Stomach (tissue), 9 donors: Measurements from ENCODE around the gene ATG13. TPM values are rescaled to one million over a fixed set of nuclear protein-coding genes. Genes with fewer than 3 reads are reported as not detected.
"Not testable (repeated sequence)": the region's sequence is repeated elsewhere in the genome, so short reads cannot be mapped to it uniquely, and the experiment has no call there.

Experiments used
- DNase-seq, 2 donors: peaks; one replicate each; pipeline versions ENCODE4 v3.0.0 to v3.0.0-alpha.2; 2013 to 2019
- H3K27ac ChIP-seq, 5 donors: fragments of 200-600 bp in 4 of 5; sonication (generic) in 4 of 5; one replicate each; pipeline ENCODE4 v1.5.1; 2013 to 2019; ENCODE audit warnings: mild to moderate bottlenecking in 1 of 5, moderate library complexity in 1 of 5
- H3K27me3 ChIP-seq, 3 donors: fragments of 200-600 bp; sonication (generic); one replicate each; pipeline ENCODE4 v1.5.1; 2017 to 2019; ENCODE audit warnings: mixed run types in 1 of 3
- H3K36me3 ChIP-seq, 4 donors: fragments of 200-600 bp; sonication (generic); 1 replicate in 3 of 4; 2 replicates in 1 of 4; pipeline ENCODE4 v1.5.1; 2016 to 2019
- H3K4me1 ChIP-seq, 4 donors: fragments of 200-600 bp; sonication (generic); one replicate each; pipeline ENCODE4 v1.5.1; 2016 to 2019
- H3K4me3 ChIP-seq, 4 donors: fragments of 200-600 bp; sonication (generic) in 3 of 4; one replicate each; pipeline ENCODE4 v1.5.1; 2016 to 2019; ENCODE audit warnings: mild to moderate bottlenecking in 1 of 4
- H3K9me3 ChIP-seq, 4 donors: fragments of 200-600 bp; sonication (generic); one replicate each; pipeline ENCODE4 v1.5.1; 2016 to 2019
- EP300 ChIP-seq: sonication (generic); formaldehyde crosslinking; IDR thresholded peaks from one replicate; pipeline ENCODE4 v1.6.1; 2017; ENCODE audit warnings: antibody characterized with exemption
- POLR2A ChIP-seq, 4 donors: fragments of 450-650 bp; IDR thresholded peaks; one replicate each; pipeline ENCODE4 v1.6.1; 2016; ENCODE audit warnings: antibody characterized with exemption in 4 of 4, control low read depth in 2 of 4, mild to moderate bottlenecking in 1 of 4, moderate library complexity in 1 of 4
- POLR2AphosphoS5 ChIP-seq, 3 donors: sonication (generic); formaldehyde crosslinking; IDR thresholded peaks; one replicate each; pipeline ENCODE4 v1.6.1; 2016; ENCODE audit warnings: antibody characterized with exemption in 3 of 3
- WGBS, 5 donors: extraction: QIAGEN DNeasy Blood & Tissue Kit in 3 of 5; methylation state at CpG; one replicate each; pipeline versions ENCODE4 v1.1.5 to v1.1.7; 2013 to 2018; 5-methylcytosine and 5-hydroxymethylcytosine counted together
- intact Hi-C: fragments of 100-400 bp; cut with DNase I; formaldehyde crosslinking; loops from one replicate; pipeline ENCODE4 v1.15.1; 2023; ENCODE audit warnings: low total_unique reads
- polyA plus RNA-seq, 3 donors: library from polyadenylated mRNA; stranded (reverse); fragments of 200-250 nt; gene quantifications; one replicate each; pipeline ENCODE4 v1.2.3, GENCODE V29; 2013
- total RNA-seq, 5 donors: library from RNA; depleted of rRNA; stranded (reverse); fragments of >200 nt; gene quantifications; one replicate each; pipeline versions ENCODE4 v1.1.0 to v1.2.3, GENCODE V29; 2014 to 2016
- TF ChIP-seq, protein P1 (sequence below), 7 experiments: fragments of 450-650 bp in 4 of 7; fragments of 200-600 bp in 3 of 7; sonication (generic) in 3 of 7; IDR thresholded peaks; one replicate each; pipeline ENCODE4 v1.5.1; 2016 to 2019; ENCODE audit warnings: antibody characterized with exemption in 7 of 7, control low read depth in 2 of 7, mild to moderate bottlenecking in 1 of 7
- donor health status: healthy with polysubstance abuse.
- donor health status: Bipolar disorder and iron deficiency.
- donor health status: healthy.

The ATG13 gene
- total and polyA plus RNA-seq, 8 donors: 17.3 to 286 (median 104) TPM

DNA sequence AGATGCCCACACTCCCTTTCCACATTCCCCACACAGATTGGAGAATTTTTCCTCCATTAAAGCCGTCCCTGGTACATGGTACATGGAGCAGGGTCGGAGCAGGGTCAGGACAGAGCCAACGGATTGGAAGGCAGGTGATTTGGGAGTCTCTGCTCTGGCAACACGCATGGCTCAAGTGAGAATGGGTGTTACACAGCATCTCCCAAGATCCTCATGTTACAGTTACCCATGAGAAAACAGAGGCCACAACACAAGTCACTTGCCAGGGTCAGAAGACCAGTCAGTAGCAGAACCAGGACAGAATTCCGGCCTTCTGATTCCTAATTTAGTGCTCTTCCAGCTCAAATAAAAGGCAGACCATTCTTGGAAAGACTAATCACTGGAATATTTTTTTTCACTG is 94.0 kb downstream of the ATG13 start:
- DNase-seq: no peak
- H3K27me3 ChIP-seq: no peaks in the 10 kb centered on the region
- intact Hi-C loops: no loop called here
- no peak overlapping the region for H3K4me3 ChIP-seq
- WGBS, 5 donors: 73 to 84% (median 79%) methylated on average over 5 of the region's 5 CpGs
- H3K4me1 ChIP-seq: peaks cover 0 to 5% (median 2%) of the 10 kb centered on the region in 4 donors
- H3K27ac ChIP-seq: peak overlapping the region; percentile 8 to 81 (median 75)
- no peaks in the 10 kb centered on the region for H3K9me3 ChIP-seq
- H3K36me3 ChIP-seq: peaks cover 6 to 24% (median 24%) of the 10 kb centered on the region in 4 donors
- TF ChIP-seq POLR2AphosphoS5 (IDR thresholded peaks at IDR 0.05): no peak
- no peak for TF ChIP-seq POLR2A (IDR thresholded peaks at IDR 0.05)
- no peak for TF ChIP-seq EP300
- TF ChIP-seq, protein P1, sequence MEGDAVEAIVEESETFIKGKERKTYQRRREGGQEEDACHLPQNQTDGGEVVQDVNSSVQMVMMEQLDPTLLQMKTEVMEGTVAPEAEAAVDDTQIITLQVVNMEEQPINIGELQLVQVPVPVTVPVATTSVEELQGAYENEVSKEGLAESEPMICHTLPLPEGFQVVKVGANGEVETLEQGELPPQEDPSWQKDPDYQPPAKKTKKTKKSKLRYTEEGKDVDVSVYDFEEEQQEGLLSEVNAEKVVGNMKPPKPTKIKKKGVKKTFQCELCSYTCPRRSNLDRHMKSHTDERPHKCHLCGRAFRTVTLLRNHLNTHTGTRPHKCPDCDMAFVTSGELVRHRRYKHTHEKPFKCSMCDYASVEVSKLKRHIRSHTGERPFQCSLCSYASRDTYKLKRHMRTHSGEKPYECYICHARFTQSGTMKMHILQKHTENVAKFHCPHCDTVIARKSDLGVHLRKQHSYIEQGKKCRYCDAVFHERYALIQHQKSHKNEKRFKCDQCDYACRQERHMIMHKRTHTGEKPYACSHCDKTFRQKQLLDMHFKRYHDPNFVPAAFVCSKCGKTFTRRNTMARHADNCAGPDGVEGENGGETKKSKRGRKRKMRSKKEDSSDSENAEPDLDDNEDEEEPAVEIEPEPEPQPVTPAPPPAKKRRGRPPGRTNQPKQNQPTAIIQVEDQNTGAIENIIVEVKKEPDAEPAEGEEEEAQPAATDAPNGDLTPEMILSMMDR (IDR thresholded peaks at IDR 0.05): no peak

DNA sequence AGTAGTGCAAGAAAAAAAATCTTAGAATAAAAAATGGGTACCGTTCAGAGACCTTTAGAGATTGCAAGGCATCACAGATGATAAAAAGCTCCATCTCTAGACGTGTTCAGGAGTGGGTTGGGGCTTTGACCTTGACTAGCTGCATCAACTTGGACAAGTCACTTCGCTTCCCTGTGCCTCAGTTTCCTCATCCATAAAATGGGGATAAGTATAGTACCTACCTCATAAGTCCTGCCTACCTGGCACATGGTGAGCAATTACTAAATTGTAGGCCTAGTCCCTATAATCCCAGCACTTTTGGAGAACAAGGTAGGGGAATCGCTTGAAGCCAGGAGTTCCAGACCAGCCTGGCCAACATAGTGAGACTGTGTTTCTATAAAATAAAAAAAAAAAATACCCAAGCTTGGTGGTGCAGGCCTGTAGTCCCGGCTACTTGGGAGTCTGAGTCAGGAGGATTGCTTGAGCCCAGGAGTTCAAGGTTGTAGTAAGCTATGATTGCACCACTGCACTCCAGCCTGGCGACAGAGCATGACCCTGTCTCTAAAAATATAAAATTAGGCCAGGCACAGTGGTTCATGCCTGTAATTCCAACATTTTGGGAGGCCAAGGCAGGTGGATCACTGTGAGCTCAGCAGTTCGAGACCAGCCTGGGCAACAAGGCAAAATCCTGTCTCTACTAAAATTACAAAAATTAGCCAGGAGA is 95.7 kb downstream of the ATG13 start:
- no peaks in the 10 kb centered on the region for H3K27me3 ChIP-seq
- WGBS, 5 donors: 86 to 97% (median 93%) methylated on average over 7 of the region's 7 CpGs
- H3K4me1 ChIP-seq: peaks cover 0 to 14% (median 7%) of the 10 kb centered on the region in 4 donors
- TF ChIP-seq EP300: no peak
- DNase-seq: no peak
- H3K27ac ChIP-seq: no peak overlapping the region
- no peak overlapping the region for H3K4me3 ChIP-seq
- H3K36me3 ChIP-seq: peaks cover 0 to 7% (median 6%) of the 10 kb centered on the region in 4 donors
- intact Hi-C loops: no loop called here
- no peaks in the 10 kb centered on the region for H3K9me3 ChIP-seq

DNA sequence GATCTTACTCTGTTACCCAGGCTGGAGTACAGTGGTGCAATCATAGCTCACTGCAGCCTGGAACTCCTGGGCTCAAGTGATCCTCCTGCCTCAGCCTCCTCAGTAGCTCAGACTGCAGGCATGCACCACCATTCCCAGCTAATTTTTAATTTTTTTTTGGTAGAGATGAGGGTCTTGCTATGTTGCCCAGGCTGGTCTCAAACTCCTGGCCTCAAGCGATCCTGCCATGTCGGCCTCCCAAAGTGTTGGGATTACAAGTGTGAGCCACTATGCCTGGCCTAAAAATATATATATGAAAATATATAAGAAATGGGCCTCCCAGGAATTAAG is 100.4 kb downstream of the ATG13 start:
- 67 to 94% (median 81%) methylated on average over 2 of the region's 2 CpGs for WGBS, 5 donors
- peaks cover 9 to 22% (median 19%) of the 10 kb centered on the region in 4 donors for H3K4me1 ChIP-seq
- H3K4me3 ChIP-seq, H3K36me3 ChIP-seq, H3K27me3 ChIP-seq, DNase-seq, intact Hi-C loops, H3K9me3 ChIP-seq: not testable (repeated sequence)
- peak overlapping the region; percentile 54 to 81 (median 59) for H3K27ac ChIP-seq

DNA sequence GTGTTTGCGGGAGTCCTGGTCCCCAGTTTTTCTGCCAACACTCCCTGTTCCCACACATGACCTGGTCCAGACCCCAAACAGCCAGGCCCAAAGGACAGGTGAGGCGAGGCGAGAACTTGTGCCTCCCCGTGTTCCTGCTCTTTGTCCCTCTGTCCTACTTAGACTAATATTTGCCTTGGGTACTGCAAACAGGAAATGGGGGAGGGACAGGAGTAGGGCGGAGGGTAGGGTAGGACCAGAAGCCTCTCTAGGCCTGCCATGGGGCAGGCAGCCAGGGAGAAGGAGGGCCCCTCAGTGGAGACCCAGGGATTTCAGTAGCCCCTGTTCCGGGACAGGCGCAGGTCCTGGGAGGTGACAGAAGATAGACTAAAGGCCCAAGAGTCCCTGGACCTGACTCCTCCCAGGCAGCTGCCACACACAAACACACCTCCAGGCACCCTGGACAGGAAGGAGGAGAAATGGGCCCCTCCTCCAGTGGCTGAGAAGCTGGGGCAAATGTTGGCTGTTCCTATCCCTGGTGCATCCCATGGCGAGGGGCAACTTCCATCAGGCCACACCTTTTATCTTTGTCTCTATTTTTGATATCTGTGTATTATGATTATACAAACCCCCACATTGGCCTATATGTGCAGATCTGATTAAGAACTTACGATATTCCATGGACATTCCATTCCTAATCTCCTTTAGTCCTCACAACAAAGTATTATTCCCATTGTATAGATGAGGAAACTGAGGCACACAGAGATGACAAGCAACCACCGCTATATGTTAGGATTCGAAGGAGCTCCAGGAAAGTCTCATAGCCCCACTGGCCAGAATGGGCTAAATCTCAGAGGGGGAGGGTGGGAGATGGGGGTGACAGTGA is 101.0 kb downstream of the ATG13 start:
- intact Hi-C loops: no loop called here
- H3K36me3 ChIP-seq: no peaks in the 10 kb centered on the region
- peaks cover 9 to 22% (median 19%) of the 10 kb centered on the region in 4 donors for H3K4me1 ChIP-seq
- H3K27ac ChIP-seq: peak overlapping the region; percentile 54 to 81 (median 59)
- DNase-seq: peak; percentile 77 to 89
- 40 to 60% (median 52%) methylated on average over 11 of the region's 11 CpGs for WGBS, 5 donors
- no peaks in the 10 kb centered on the region for H3K27me3 ChIP-seq
- H3K9me3 ChIP-seq: no peaks in the 10 kb centered on the region
- TF ChIP-seq, protein P1 (IDR thresholded peaks at IDR 0.05): no peak
- TF ChIP-seq POLR2AphosphoS5 (IDR thresholded peaks at IDR 0.05): peak in 2 of 3 donors; percentile 57 to 80
- no peak for TF ChIP-seq EP300
- no peak for TF ChIP-seq POLR2A (IDR thresholded peaks at IDR 0.05)
- no peak overlapping the region for H3K4me3 ChIP-seq

DNA sequence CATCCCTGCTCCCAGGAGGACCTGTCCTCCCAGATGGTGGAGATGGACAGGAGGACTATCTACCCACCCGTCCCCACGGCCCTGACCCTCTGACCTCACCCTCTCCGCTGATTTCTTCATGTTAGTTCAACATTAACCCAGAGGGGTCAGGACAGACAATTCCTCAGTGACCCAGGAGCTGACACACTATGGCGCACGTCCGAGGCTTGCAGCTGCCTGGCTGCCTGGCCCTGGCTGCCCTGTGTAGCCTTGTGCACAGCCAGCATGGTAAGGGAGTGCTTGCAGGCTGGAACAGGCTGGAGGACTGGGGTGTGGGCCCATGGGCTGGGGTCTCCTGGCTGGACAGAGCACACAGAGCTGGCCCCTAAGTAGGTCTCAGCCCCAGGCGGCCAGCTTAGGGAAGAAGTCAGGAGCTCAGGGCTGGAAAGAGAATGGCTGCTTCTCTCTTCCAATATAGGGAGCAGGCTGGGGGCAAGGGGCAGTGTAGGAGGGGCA is 101.7 kb downstream of the ATG13 start, which contains the start of gene F2:
F2 (plus strand) TSS at position 166 of the 495 bp plus-strand sequence; CDS start at position 189, 23 bp downstream.
- Histone ChIP-seq H3K27me3 (no peaks in the 10 kb centered on the region), H3K4me1 (peaks cover 9 to 22% (median 19%) of the 10 kb centered on the region in 4 donors), H3K9me3 (no peaks in the 10 kb centered on the region), H3K4me3 (no peak within 1 kb of the TSS), H3K27ac (peak within 1 kb of the TSS; percentile 54 to 81 (median 59)), H3K36me3 (no peaks in the 10 kb centered on the region)
- no peak for TF ChIP-seq POLR2A (IDR thresholded peaks at IDR 0.05)
- no peak for TF ChIP-seq POLR2AphosphoS5 (IDR thresholded peaks at IDR 0.05)
- TF ChIP-seq, protein P1 (IDR thresholded peaks at IDR 0.05): no peak
- TF ChIP-seq EP300: no peak
- intact Hi-C loops: no loop called here
- no peak for DNase-seq
- 28 to 76% (median 50%) methylated on average over 7 of the region's 7 CpGs for WGBS, 5 donors
